ENCODE measurements around the gene IGF2R. TPM values are rescaled to one million over a fixed set of nuclear protein-coding genes. Genes with fewer than 3 reads are reported as not detected.

The IGF2R gene, protein sequence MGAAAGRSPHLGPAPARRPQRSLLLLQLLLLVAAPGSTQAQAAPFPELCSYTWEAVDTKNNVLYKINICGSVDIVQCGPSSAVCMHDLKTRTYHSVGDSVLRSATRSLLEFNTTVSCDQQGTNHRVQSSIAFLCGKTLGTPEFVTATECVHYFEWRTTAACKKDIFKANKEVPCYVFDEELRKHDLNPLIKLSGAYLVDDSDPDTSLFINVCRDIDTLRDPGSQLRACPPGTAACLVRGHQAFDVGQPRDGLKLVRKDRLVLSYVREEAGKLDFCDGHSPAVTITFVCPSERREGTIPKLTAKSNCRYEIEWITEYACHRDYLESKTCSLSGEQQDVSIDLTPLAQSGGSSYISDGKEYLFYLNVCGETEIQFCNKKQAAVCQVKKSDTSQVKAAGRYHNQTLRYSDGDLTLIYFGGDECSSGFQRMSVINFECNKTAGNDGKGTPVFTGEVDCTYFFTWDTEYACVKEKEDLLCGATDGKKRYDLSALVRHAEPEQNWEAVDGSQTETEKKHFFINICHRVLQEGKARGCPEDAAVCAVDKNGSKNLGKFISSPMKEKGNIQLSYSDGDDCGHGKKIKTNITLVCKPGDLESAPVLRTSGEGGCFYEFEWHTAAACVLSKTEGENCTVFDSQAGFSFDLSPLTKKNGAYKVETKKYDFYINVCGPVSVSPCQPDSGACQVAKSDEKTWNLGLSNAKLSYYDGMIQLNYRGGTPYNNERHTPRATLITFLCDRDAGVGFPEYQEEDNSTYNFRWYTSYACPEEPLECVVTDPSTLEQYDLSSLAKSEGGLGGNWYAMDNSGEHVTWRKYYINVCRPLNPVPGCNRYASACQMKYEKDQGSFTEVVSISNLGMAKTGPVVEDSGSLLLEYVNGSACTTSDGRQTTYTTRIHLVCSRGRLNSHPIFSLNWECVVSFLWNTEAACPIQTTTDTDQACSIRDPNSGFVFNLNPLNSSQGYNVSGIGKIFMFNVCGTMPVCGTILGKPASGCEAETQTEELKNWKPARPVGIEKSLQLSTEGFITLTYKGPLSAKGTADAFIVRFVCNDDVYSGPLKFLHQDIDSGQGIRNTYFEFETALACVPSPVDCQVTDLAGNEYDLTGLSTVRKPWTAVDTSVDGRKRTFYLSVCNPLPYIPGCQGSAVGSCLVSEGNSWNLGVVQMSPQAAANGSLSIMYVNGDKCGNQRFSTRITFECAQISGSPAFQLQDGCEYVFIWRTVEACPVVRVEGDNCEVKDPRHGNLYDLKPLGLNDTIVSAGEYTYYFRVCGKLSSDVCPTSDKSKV (N-terminal part only)
- 271 and 478 TPM in 2 replicates for total RNA-seq

DNA sequence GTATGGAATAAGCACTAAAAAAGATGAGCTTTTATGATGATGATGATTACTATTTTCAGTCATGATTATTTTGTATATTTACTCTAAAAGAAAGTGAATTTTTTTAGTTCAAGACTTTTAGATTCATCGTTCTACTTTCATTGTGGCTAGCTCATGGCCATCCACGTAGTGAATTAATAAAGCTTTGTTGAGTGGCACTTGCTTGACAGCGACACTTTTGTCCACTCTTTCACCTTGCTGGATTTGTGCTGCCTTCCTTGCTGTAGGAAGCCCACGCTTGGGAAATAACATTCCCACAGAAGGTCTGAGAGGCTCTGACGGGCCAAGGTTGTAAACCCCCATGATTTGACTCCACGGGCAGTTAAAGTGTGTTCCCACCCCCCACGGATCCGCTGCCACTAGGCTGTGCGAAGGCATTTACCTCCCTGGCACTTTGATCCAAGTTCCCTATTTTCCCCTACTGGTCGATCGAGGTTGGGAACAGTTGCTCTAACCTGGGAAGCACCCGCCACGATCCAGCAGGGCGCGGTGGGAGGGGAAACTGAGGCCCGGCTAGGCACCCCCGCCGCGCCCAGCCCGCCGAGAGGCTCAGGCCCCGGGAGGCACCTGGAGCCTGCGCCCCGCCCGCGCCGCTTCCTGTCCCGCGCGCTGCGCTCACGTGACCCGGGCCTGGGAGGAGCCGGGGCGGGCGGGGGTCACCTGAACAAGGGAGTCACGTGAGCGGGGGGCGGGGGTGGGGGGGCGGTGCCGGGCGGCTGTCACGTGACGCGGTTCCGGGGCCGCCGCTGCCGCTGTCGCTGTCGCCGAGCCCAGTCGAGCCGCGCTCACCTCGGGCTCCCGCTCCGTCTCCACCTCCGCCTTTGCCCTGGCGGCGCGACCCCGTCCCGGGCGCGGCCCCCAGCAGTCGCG is at the start of gene IGF2R:
IGF2R (plus strand) TSS at position 788 of the 909 bp plus-strand sequence. CDS start 165 bp downstream, outside the sequence.

DNA sequence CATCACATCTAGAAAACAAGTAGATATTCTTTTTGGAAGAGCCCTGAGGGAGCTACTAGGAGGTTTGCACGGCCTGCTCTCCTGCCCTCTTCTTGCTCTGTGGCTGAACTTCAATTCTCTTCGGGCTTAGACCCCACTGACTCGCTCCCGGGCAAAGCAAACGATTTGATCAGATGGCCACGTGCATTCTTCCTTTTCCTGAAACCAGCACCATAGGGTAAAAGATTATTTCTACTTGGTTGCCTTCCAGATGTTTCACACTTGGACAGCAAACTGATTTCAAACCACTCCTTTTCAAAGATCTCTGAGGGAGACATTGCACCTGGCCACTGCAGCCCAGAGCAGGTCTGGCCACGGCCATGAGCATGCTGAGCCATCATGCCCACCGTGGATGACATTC is 152.7 kb downstream of the IGF2R start, which contains the start of gene SLC22A1:
SLC22A1 (plus strand) TSS at position 258 of the 400 bp plus-strand sequence; CDS start at position 379, 121 bp downstream.

Other genes starting within 250 kb of the IGF2R start
- 124 and 138 TPM in 2 replicates for gene WTAP, start 241.6 kb upstream of the IGF2R start, total RNA-seq
- 20.4 and 34.2 TPM in 2 replicates for gene ACAT2, start 207.0 kb upstream of the IGF2R start, total RNA-seq
- gene TCP1, start 179.5 kb upstream of the IGF2R start, total RNA-seq = 203 and 281 TPM in 2 replicates
- 59.2 and 94.3 TPM in 2 replicates for gene MRPL18, start 178.6 kb upstream of the IGF2R start, total RNA-seq
- 0.07 TPM in 1 of 2 replicates, not detected in the other for gene PNLDC1, start 168.8 kb upstream of the IGF2R start, total RNA-seq
- gene MAS1, start 78.1 kb upstream of the IGF2R start, total RNA-seq = not detected in 2 replicates
- 0.34 and 0.78 TPM in 2 replicates for gene SLC22A1, start 152.7 kb downstream of the IGF2R start, total RNA-seq